ENCODE data around the gene MEI4. TPM values are rescaled to one million over a fixed set of nuclear protein-coding genes. Genes with fewer than 3 reads are reported as not detected.

Gene MEI4
- total and polyA plus RNA-seq, 2 of the 13 experiments (the other 11 are each of a cell fraction or from before 2014, with no cell fraction given): not detected

GRCh38 chr6:77837034-77837784 is 184.4 kb downstream of the MEI4 start (continued):
- TF ChIP-seq ZBTB40 (IDR thresholded peaks at IDR 0.05) (peak; percentile 47; the same call in 1 of the 2 replicates), ZBTB40 (CRISPR knock-in tag; IDR thresholded peaks at IDR 0.05) (peak; percentile 89; the same call in 1 of the 2 replicates)

GRCh38 chr6:77839292-77839691 is 186.5 kb downstream of the MEI4 start:
- ChIA-PET CTCF (ENCODE audit: low intra/inter-chr PET ratio, low total read pairs) (no interaction called here), POLR2A (no interaction called here)
- FAIRE-seq (no peak), ATAC-seq (no peak), DNase-seq (ENCODE audit: low spot score) (no peak)
- H3K27me3 ChIP-seq (ENCODE audit: control insufficient read depth in 1 of 2, insufficient read depth in 2 of 2, low read length in 2 of 2): no peaks in the 10 kb centered on the region
- H2AFZ ChIP-seq (ENCODE audit: low read length): no peak overlapping the region
- no peak overlapping the region for H3K27ac ChIP-seq (ENCODE audit: extremely low read length, insufficient read depth, low read length)
- H3K4me1 ChIP-seq (ENCODE audit: insufficient read depth, low read length): peaks cover 48% of the 10 kb centered on the region
- BruUV-seq (replicated peaks): no TSS peak
- in situ Hi-C loops (cut with HindIII; ENCODE audit: extremely low pct_ligation_motif_present, low pct_unique_long_range_greater_than_20kb) (no loop called here), intact Hi-C loops (cut with micrococcal nuclease; ENCODE audit: unreplicated experiment) (no loop called here)
- WGBS (ENCODE audit: low lambda C conversion rate): 92% methylated on average over 2 of the region's 2 CpGs
- H3K9ac ChIP-seq (ENCODE audit: insufficient read depth, low read depth, low read length): no peak overlapping the region
- no peak overlapping the region for H3K4me3 ChIP-seq (replicated peaks in 1 of 3; ENCODE audit: insufficient read depth in 1 of 3, low read depth in 2 of 3, low read length in 3 of 3)
- no peaks in the 10 kb centered on the region for H3K79me2 ChIP-seq (ENCODE audit: insufficient read depth, low read length)
- no peaks in the 10 kb centered on the region for H4K20me1 ChIP-seq (ENCODE audit: insufficient read depth, low read length)
- no peaks in the 10 kb centered on the region for H3K9me3 ChIP-seq (ENCODE audit: low read length)
- no peaks in the 10 kb centered on the region for H3K36me3 ChIP-seq (replicated peaks in 1 of 2; ENCODE audit: control insufficient read depth in 1 of 2, insufficient read depth in 2 of 2, low read length in 2 of 2)
- no peak overlapping the region for H3K4me2 ChIP-seq (ENCODE audit: low read depth, low read length)
- no peak for TF ChIP-seq TIGD3 (CRISPR knock-in tag; IDR thresholded peaks at IDR 0.05; ENCODE audit: borderline replicate concordance)
- no peak for TF ChIP-seq HMGXB4 (CRISPR knock-in tag; IDR thresholded peaks at IDR 0.05; ENCODE audit: borderline replicate concordance in 1 of 2, low read depth in 1 of 2)
- no peak for TF ChIP-seq KDM6A (CRISPR knock-in tag; IDR thresholded peaks at IDR 0.05; ENCODE audit: low read depth)
- TF ChIP-seq SATB2 (CRISPR knock-in tag; IDR thresholded peaks at IDR 0.05): no peak
- TF ChIP-seq SUZ12 (IDR thresholded peaks at IDR 0.05; ENCODE audit: low read depth, low read length): no peak
- no peak for TF ChIP-seq ZNF251 (CRISPR knock-in tag; IDR thresholded peaks at IDR 0.05)

All from HepG2 (cell line).